Breast epithelium (tissue), 3 donors: ENCODE measurements around the gene FRY.

Experiments
- CTCF ChIP-seq, 3 donors: fragments of 450-650 bp; IDR thresholded peaks; one replicate each; pipeline ENCODE4 v1.5.1; 2016 to 2017; ENCODE audit warnings: antibody characterized with exemption in 3 of 3, mild to moderate bottlenecking in 3 of 3, moderate library complexity in 3 of 3
- POLR2A ChIP-seq: fragments of 450-650 bp; IDR thresholded peaks from one replicate; pipeline ENCODE4 v1.6.1; 2016; ENCODE audit warnings: antibody characterized with exemption, mild to moderate bottlenecking, moderate library complexity
- POLR2AphosphoS5 ChIP-seq, 3 donors: sonication (generic); formaldehyde crosslinking; IDR thresholded peaks; one replicate each; pipeline ENCODE4 v1.6.1; 2017; ENCODE audit warnings: antibody characterized with exemption in 3 of 3

GRCh38 chr13:32224916-32225315, 193.3 kb downstream of the FRY start:
- TF ChIP-seq POLR2AphosphoS5 (IDR thresholded peaks at IDR 0.05), result no peak
- TF ChIP-seq POLR2A, result no peak
- TF ChIP-seq CTCF (IDR thresholded peaks at IDR 0.05), result no peak
